Skeletal muscle satellite cell (primary cell): Measurements from ENCODE around the gene PSTK.

Experiments used
- H3K27me3 ChIP-seq: 2 replicates; pipeline ENCODE4 v1.7.0; 2013; ENCODE audit warnings: low read length; ENCODE audit not compliant: control insufficient read depth, insufficient read depth
- H3K36me3 ChIP-seq: 2 replicates; pipeline ENCODE4 v1.7.0; 2013; ENCODE audit warnings: mild to moderate bottlenecking, control low read depth, low read length; ENCODE audit not compliant: insufficient read depth
- H3K4me1 ChIP-seq: 2 replicates; pipeline ENCODE4 v1.7.0; 2013; ENCODE audit warnings: low read length; ENCODE audit not compliant: control insufficient read depth, insufficient read depth
- H3K4me2 ChIP-seq: 2 replicates; pipeline ENCODE4 v1.7.0; 2013; ENCODE audit warnings: mild to moderate bottlenecking, low read length
- H3K4me3 ChIP-seq: 2 replicates; pipeline ENCODE4 v1.7.0; 2013; ENCODE audit warnings: low read length
- H3K9ac ChIP-seq: 2 replicates; pipeline ENCODE4 v1.7.0; 2013; ENCODE audit warnings: mild to moderate bottlenecking, low read depth, low read length, moderate library complexity
- H3K9me3 ChIP-seq: replicated peaks from 2 replicates; pipeline ENCODE4 v1.7.0; 2013; ENCODE audit warnings: mild to moderate bottlenecking, control low read depth, low read length

Gene PSTK

DNA sequence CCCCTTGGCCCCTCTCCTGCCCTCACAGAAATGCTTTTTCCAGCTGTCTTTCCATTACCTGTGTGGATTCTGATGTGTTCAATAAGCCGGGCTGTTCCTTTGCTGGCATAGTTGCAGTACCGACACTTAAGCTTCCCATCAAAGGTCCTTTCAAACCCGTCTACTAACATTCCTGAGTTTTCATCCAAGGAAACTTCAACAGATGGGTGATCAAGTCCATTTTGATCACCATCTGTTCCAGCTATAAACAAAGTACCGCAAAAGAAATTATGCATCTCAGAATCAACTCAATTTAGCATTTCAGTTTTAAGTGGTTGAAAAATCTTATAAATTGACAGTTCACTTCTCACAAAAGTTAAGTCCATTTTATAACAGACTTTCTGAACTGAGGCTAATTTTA, 15.7 kb downstream of the PSTK start:
- H3K36me3 ChIP-seq: peaks cover 33% of the 10 kb centered on the region
- H3K27me3 ChIP-seq: no peaks in the 10 kb centered on the region
- no peak overlapping the region for H3K9ac ChIP-seq
- no peaks in the 10 kb centered on the region for H3K9me3 ChIP-seq
- H3K4me2 ChIP-seq: no peak overlapping the region
- H3K4me3 ChIP-seq: no peak overlapping the region
- no peaks in the 10 kb centered on the region for H3K4me1 ChIP-seq

DNA sequence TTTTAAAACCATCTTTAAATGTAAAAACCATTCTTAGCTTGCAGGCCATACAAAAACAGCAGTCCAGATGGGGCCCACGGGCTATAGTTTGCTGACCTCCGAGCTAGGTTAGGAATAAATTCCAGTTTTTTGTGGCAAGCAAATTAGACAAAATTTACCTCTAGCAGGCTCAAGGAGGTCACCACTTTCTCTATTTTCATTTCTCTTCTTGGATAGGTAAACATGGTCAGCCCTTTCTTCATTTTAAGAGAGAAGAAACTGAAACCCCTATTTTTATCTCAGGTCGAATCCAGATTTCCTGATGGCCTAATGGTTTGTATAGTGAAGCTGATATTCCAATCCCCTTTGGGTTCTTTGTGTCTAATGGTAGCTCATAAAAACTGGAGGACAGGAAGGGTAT, 17.7 kb downstream of the PSTK start:
- Histone ChIP-seq H3K27me3 (no peaks in the 10 kb centered on the region), H3K9me3 (no peaks in the 10 kb centered on the region), H3K4me3 (no peak overlapping the region), H3K4me1 (no peaks in the 10 kb centered on the region), H3K9ac (no peak overlapping the region), H3K36me3 (peaks cover 22% of the 10 kb centered on the region), H3K4me2 (no peak overlapping the region)

DNA sequence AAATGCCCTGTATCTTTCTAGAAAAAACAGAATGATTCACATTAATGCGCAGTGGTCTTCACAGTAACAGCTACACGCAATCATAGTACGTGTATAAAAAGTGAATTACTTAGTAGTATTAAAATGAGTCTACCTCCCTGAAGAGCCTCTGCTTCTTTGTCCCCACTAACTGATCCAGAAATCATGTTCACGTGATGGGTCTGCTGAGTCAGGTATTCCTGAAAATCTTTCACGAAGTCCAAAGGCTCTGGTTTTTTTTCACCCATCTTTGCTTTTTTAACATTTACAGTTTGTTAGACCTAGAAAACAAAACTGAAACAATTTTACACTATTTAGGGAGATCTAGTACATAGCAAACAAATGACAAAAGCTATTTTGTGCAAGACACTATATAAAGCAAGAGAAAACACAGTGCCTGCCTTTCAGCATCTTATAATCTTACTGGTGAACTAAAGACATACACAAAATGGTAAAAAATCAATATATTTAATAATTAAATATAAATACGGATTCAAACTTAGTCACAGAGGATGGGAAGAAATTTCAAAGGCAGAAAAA, 18.2 kb downstream of the PSTK start:
- Histone ChIP-seq H3K36me3 (peaks cover 22% of the 10 kb centered on the region), H3K4me1 (no peaks in the 10 kb centered on the region), H3K27me3 (no peaks in the 10 kb centered on the region), H3K4me2 (no peak overlapping the region), H3K9ac (no peak overlapping the region), H3K4me3 (no peak overlapping the region), H3K9me3 (no peaks in the 10 kb centered on the region)

DNA sequence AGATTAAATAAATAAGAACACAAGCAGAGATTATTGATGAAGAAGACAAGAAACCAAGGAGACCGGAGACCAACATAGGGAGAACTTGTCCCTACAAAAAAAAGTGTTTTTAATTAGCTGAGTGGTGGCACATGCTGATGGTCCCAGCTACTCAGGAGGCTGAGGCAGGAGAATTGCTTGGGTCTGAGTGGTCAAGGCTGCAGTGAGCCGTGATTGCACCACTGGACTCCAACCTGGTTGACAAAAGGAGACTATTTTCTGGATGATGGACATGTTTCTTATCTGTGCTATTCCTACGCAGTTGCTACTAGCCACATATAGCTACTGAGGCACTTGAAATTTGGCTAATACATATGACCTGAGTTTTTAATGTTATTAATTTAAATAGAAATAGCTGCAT, 18.7 kb downstream of the PSTK start:
- no peak overlapping the region for H3K9ac ChIP-seq

DNA sequence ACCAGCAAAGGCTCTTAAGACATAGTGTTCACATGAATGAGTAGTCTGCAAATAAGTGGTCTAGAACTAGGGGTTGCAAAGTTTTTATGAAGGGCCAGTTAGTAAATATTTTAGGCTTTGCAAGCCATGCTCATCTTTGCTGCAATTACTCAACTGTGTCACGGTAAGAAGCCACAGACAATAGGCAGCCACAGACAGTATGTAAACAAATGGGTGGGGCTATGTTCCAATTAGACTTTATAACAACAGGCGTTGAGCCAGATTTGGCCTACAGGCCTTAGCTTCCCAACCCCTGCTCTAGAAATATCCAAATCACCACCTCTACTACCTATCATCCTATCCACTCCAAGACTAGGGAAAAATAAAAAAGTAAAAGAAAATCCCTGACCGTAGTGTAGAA, 19.1 kb downstream of the PSTK start:
- H3K9me3 ChIP-seq: no peaks in the 10 kb centered on the region

More for the DNA sequence above, 18.7 kb downstream of the PSTK start:
- peaks cover 19% of the 10 kb centered on the region for H3K36me3 ChIP-seq
- H3K4me2 ChIP-seq: no peak overlapping the region
- H3K4me3 ChIP-seq: no peak overlapping the region
- no peaks in the 10 kb centered on the region for H3K9me3 ChIP-seq
- H3K27me3 ChIP-seq: no peaks in the 10 kb centered on the region
- H3K4me1 ChIP-seq: no peaks in the 10 kb centered on the region

DNA sequence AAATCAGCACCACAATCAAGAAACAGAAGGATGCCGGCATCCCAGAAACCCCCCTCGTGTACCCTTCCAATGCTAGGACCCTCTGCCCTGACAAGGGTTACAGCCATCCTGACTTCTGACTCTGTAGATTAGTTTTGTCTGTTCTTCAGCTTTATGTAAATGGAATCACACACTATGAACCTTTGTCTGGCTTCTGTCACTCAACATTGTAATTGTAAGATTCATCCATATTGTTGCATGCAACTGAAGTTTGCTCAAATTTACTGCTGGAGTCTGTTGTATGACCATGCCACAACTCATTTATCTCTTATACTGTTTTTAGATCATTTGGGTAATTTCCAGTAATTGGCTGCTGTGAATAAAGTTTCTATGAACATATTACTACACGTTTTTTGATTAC, 20.0 kb downstream of the PSTK start:
- no peak overlapping the region for H3K4me3 ChIP-seq
- H3K27me3 ChIP-seq: no peaks in the 10 kb centered on the region
- peaks cover 10% of the 10 kb centered on the region for H3K36me3 ChIP-seq
- no peaks in the 10 kb centered on the region for H3K4me1 ChIP-seq
- no peaks in the 10 kb centered on the region for H3K9me3 ChIP-seq
- no peak overlapping the region for H3K4me2 ChIP-seq
- no peak overlapping the region for H3K9ac ChIP-seq

More for the DNA sequence above, 19.1 kb downstream of the PSTK start:
- Histone ChIP-seq H3K36me3 (peaks cover 15% of the 10 kb centered on the region), H3K4me3 (no peak overlapping the region), H3K4me2 (no peak overlapping the region), H3K9ac (no peak overlapping the region), H3K4me1 (no peaks in the 10 kb centered on the region), H3K27me3 (no peaks in the 10 kb centered on the region)

DNA sequence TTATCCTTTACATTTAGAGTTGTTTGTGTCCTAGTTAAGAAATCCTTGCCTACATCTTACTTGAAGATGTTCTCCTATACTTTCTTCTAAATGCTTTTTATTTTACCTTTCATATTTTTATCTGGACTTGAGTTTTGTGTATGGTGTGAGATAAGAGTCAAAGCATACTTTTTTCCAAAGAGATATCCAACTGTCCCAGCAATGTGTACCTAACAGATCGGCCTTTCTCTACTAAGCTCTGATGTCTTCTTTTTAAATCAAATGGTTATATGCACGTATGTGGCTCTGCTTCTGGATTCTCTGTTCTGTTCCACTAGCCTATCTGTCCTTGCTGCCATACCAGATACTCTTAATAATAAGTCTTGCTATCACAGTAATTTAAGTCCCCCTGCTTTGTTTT, 21.2 kb downstream of the PSTK start:
- H3K27me3 ChIP-seq: no peaks in the 10 kb centered on the region
- no peaks in the 10 kb centered on the region for H3K9me3 ChIP-seq
- H3K4me1 ChIP-seq: no peaks in the 10 kb centered on the region
- no peak overlapping the region for H3K4me2 ChIP-seq
- H3K36me3 ChIP-seq: no peaks in the 10 kb centered on the region
- no peak overlapping the region for H3K9ac ChIP-seq
- H3K4me3 ChIP-seq: no peak overlapping the region

DNA sequence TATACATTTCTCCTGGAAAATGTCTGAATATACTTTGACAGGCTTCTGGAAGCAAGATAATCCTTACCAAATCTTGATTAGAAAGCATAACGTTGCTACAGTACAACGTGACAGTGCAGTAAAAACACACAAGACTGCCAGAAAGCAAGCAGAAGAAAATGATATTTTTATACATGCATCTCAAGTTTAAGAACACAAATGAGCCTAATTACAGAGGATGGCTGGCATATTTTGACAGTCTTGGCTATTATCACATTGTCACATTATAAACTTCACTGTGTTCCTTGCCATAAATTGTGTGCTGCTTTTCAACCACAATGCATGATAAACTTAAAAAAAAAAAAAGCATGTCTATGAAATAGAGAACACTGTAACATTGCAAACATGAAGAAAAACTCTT, 24.1 kb downstream of the PSTK start:
- Histone ChIP-seq H3K36me3 (no peaks in the 10 kb centered on the region), H3K4me2 (no peak overlapping the region), H3K9ac (no peak overlapping the region), H3K27me3 (no peaks in the 10 kb centered on the region), H3K4me1 (peaks cover 11% of the 10 kb centered on the region), H3K4me3 (no peak overlapping the region), H3K9me3 (no peaks in the 10 kb centered on the region)

DNA sequence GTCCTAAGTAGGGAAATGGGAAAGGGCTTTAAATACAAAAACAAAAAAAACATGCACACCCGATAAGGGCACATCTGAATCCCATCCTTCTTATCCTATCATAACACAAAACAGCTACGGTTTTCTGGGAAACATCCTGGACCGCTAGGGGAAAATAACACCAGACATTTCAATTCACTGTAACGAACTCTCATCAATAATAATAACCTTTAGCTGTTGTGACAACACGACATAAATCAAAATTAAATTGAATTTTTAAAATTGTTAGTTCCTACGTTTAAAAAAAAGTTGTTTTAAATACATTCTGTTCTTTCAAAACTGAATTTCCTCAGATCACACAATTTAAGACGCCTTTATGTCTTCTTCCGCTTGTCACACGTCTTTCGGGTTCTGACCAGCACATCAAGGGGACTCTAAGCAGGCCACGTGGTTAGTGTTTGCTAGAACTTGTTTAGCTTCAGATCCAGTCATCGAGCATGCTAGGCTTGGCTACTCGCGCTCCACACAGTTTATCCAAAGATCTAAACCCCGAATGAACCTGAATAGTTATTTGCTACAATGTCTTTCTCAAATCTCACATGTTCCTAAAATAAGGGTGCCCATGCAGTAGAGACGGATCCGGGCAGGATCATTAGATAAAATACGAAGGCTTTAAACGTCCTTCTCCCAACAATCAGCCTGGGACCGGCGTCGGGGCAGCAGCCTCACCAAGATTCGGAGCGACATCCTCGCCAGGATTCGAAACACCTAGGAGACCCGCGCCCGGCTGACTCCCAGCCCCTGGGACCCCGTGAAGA, 27.6 kb downstream of the PSTK start:
- Histone ChIP-seq H3K4me2 (peak overlapping the region; percentile 86), H3K9ac (peak overlapping the region; percentile 91), H3K36me3 (no peaks in the 10 kb centered on the region), H3K27me3 (no peaks in the 10 kb centered on the region), H3K4me1 (peaks cover 17% of the 10 kb centered on the region), H3K9me3 (no peaks in the 10 kb centered on the region), H3K4me3 (peak overlapping the region; percentile 98)

DNA sequence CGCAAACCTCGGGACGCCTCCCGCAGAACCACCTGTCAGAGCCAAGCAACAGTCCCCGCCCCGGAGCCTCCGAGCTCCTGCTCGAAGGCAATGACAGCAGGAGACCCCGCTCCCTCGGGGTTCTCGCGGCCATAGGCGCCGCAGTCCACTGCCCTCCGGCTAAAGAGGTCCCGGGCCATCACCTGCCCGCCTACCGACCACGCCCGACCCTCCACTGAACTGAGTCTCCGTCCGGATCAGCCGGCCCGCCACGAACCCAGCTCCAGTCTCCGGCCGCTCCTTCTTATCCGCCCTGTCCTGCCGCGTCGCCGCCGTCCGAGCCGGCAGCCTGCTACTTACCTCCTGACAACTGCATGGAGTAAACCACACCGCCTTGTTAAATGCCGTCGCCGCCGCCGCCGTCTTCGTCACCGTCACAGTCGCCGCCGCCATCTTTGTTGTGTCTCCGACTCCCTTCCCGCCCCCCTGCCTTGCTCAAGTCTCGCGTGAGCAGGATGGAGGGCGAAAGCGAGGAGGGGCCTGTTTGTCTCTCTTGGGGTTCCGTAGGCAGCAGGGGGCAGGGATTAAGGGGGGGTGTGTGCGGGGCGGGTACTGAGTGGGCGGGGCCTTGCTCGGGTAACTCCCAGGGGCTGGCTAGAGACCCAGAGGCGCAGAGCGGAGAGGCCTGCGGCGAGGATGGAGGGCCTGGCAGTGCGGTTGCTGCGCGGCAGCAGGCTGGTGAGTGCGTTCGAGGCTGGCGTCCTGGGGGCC, 28.3 kb downstream of the PSTK start, which contains the start of the genes ACADSB and IKZF5:
TSS of gene ACADSB (plus strand) at position 652 of the 750 bp plus-strand sequence. CDS start at position 676, 24 bp downstream.
TSS of gene IKZF5 (minus strand) at position 441 of the 750 bp plus-strand sequence. CDS start 10,170 bp downstream, outside the sequence.
- Histone ChIP-seq H3K4me2 (peak within 1 kb of the TSS; percentile 95), H3K4me1 (peaks cover 17% of the 10 kb centered on the region), H3K9ac (peak within 1 kb of the TSS; percentile 91)

DNA sequence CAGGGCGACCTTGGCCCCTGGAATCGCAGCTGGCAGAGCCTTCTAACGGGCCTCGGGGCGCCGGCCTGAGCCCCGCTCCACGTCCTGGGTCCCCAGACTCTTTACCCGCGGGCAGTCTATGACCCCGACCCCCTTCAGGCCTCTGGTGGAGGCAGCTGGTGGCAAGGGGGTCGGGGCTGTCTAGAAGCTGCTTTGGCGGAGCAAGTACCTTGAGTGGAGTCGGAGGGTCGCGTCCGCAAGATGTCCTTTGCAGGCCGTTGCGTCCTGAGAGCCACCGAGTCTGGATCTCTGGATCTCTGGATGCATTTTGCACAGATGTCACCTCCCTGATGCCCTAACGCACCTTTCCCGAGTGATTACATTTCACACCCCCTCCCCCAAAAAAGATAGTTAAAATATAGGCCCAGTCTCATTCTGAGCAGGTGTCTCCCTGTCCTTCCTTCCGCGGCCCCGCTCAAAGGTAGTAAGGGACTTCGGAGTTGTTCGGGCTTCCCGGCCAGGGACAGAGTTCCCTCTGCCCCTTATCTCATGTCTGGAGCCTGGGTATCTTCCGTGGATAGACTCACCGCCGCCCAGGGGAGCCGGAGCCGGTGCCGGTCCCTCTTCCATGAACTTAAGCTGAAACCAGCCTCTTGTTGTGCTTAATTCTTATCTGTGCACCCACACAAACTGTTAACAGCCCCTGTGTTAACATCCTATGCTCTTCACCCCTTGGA, 29.1 kb downstream of the PSTK start:
- peaks cover 17% of the 10 kb centered on the region for H3K4me1 ChIP-seq
- peak overlapping the region; percentile 90 for H3K9ac ChIP-seq
- no peaks in the 10 kb centered on the region for H3K27me3 ChIP-seq
- H3K4me3 ChIP-seq: peak overlapping the region; percentile 93
- peak overlapping the region; percentile 95 for H3K4me2 ChIP-seq
- no peaks in the 10 kb centered on the region for H3K36me3 ChIP-seq
- H3K9me3 ChIP-seq: no peaks in the 10 kb centered on the region

More for the DNA sequence above, 28.3 kb downstream of the PSTK start, which contains the start of the genes ACADSB and IKZF5:
- Histone ChIP-seq H3K4me3 (peak within 1 kb of the TSS; percentile 98), H3K36me3 (no peaks in the 10 kb centered on the region), H3K9me3 (no peaks in the 10 kb centered on the region), H3K27me3 (no peaks in the 10 kb centered on the region)
